Vagina (tissue), 2 donors: ENCODE results near the gene APBB1IP.

Experiments
- CTCF ChIP-seq, 3 experiments: fragments of 450-650 bp in 2 of 3; fragments of 200-600 bp in 1 of 3; sonication (generic) in 1 of 3; IDR thresholded peaks; one replicate each; pipeline ENCODE4 v1.5.1; 2017 to 2019; ENCODE audit warnings: antibody characterized with exemption in 3 of 3, mild to moderate bottlenecking in 2 of 3, moderate library complexity in 2 of 3
- POLR2A ChIP-seq, 2 donors: fragments of 450-650 bp; IDR thresholded peaks; one replicate each; pipeline ENCODE4 v1.6.1; 2017; ENCODE audit warnings: antibody characterized with exemption in 2 of 2, mild to moderate bottlenecking in 2 of 2, moderate library complexity in 2 of 2

- TF ChIP-seq CTCF (IDR thresholded peaks at IDR 0.05) = no peak
- no peak for TF ChIP-seq POLR2A (IDR thresholded peaks at IDR 0.05)
These were observed 22.6 kb downstream of the APBB1IP start for GRCh38 chr10:26460736-26461135.
